ENCODE results near the gene MAGI2. TPM values are rescaled to one million over a fixed set of nuclear protein-coding genes. Genes with fewer than 3 reads are reported as not detected.

The MAGI2 gene
- total and polyA plus RNA-seq, 2 experiments from 2014 or later, result 3.5 to 4.1 TPM

DNA sequence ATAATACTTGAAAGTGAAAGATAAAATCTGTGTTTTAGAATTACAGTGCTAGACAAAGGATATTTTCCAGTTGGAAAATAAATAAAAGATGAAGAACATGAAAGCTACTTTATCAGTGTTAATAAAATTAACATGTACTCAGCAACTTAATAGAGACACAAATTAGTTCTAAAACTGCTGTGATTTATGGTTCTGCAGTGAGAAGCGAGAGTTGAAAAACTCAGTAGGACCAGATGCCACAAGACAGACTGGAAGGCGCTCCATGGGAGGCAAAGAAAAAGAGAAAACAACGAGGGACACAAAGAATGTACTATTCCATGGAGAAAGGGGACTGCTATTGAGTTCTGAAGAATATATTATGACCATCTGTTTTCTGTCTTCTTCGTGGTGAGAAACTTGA lies 1064.4 kb downstream of the MAGI2 start:
- in situ Hi-C loops (cut with MboI), result no loop called here
- Histone ChIP-seq H3K4me3 (no peak overlapping the region), H3K4me1 (ENCODE audit: insufficient read depth) (no peaks in the 10 kb centered on the region), H3F3A (ENCODE audit: insufficient read depth) (no peaks in the 10 kb centered on the region), H3K9me3 (ENCODE audit: low read depth) (no peaks in the 10 kb centered on the region), H2AFZ (no peak overlapping the region), H3K27ac (no peak overlapping the region), H3K36me3 (ENCODE audit: low read depth) (no peaks in the 10 kb centered on the region), H4K20me1 (ENCODE audit: insufficient read depth) (no peaks in the 10 kb centered on the region), H3K4me2 (ENCODE audit: unreplicated experiment) (no peak overlapping the region), H3K9me2 (ENCODE audit: insufficient read depth) (no peaks in the 10 kb centered on the region), H3K79me2 (ENCODE audit: insufficient read depth) (no peaks in the 10 kb centered on the region), H3K27me3 (replicated peaks; ENCODE audit: insufficient read depth) (no peaks in the 10 kb centered on the region), H3K9ac (no peak overlapping the region)
- no peak for DNase-seq
- no peak for TF ChIP-seq EZH2phosphoT487 (IDR thresholded peaks at IDR 0.05; ENCODE audit: insufficient read depth, low read depth)
- TF ChIP-seq EZH2 (IDR thresholded peaks at IDR 0.05; ENCODE audit: insufficient read depth, poor library complexity, severe bottlenecking), result no peak
- WGBS, 2 experiments (ENCODE audit: low coverage in 1 of 2, low lambda C conversion rate in 2 of 2, missing lambda C conversion rate in 2 of 2), result 72% methylated on average over 4 of the region's 4 CpGs

DNA sequence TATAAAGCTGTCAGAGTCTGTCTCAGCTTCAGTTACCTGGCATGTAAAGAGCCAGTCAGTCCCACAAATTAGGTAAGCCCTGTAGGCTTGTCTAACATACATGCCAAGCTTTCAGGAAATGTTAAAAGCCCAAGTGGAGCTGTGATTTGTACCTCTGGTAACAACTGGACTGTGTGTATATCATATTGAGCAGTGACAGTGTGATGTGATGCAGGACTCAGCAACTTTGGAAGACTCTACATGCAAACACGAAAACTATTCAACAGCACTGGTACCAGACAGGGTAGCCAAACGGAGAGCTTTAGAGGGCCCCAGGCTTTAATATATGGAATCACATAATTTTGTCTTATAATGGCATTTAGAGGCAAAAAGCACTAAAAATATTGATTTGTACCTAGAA lies 1066.9 kb downstream of the MAGI2 start:
- Histone ChIP-seq H2AFZ (no peak overlapping the region), H3K79me2 (ENCODE audit: insufficient read depth) (no peaks in the 10 kb centered on the region), H3K9me3 (ENCODE audit: low read depth) (no peaks in the 10 kb centered on the region), H3K4me2 (ENCODE audit: unreplicated experiment) (no peak overlapping the region), H4K20me1 (ENCODE audit: insufficient read depth) (no peaks in the 10 kb centered on the region), H3K9ac (no peak overlapping the region), H3K27me3 (replicated peaks; ENCODE audit: insufficient read depth) (no peaks in the 10 kb centered on the region), H3K9me2 (ENCODE audit: insufficient read depth) (peaks cover 6% of the 10 kb centered on the region; the same call in 1 of the 2 replicates), H3K4me3 (no peak overlapping the region), H3K36me3 (ENCODE audit: low read depth) (no peaks in the 10 kb centered on the region), H3K27ac (no peak overlapping the region), H3K4me1 (ENCODE audit: insufficient read depth) (0 out of 2 replicates have a peak, but pooled peaks cover 7% of the 10 kb centered on the region), H3F3A (ENCODE audit: insufficient read depth) (0 out of 2 replicates have a peak, but pooled peaks cover 9% of the 10 kb centered on the region)
- 41 to 51% methylated on average over 2 of the region's 2 CpGs for WGBS, 2 experiments (ENCODE audit: low coverage in 1 of 2, low lambda C conversion rate in 2 of 2, missing lambda C conversion rate in 2 of 2)
- DNase-seq, result no peak
- in situ Hi-C loops (cut with MboI), result no loop called here
- TF ChIP-seq EZH2 (IDR thresholded peaks at IDR 0.05; ENCODE audit: insufficient read depth, poor library complexity, severe bottlenecking) (no peak), EZH2phosphoT487 (IDR thresholded peaks at IDR 0.05; ENCODE audit: insufficient read depth, low read depth) (no peak)

DNA sequence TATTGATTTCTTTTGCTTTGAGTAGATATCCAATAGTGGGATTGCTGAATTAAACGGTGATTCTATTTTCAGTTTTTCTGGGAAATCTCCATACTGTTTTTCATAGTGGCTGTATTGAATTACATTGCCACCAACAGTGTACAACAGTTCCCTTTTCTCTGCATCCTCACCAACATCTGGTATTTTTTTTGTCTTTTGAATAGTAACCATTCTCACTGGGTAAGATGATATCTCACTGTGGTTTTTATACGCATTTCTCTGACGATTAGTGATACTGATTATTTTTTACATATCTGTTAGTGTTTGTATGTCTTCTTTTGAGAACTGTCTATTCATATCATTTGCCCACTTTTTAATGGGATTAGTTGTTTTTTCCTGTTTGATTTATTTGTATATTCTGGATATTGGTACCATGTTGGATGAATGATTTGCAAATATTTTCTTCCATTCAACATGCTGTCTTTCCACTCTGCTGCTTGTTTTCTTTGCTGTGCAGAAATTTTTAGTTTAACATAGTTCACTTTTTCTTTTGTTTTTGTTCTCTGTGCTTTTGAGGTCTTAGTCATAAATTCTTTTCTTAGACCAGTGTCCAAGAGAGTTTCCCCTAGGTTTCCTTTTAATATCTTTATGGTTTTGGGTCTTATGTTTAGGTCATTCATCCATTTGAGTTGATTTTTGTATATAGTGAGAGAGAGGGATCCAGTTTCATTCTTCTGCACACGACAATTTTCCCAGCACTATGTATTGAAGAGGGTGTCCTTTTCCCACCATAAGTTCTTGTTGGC lies 1070.2 kb downstream of the MAGI2 start:
- H3K4me3 ChIP-seq, result no peak overlapping the region
- H3K4me1 ChIP-seq (ENCODE audit: insufficient read depth), result peaks cover 23% of the 10 kb centered on the region
- no peak overlapping the region for H3K9ac ChIP-seq
- no peaks in the 10 kb centered on the region for H3K27me3 ChIP-seq (replicated peaks; ENCODE audit: insufficient read depth)
- H3K36me3 ChIP-seq (ENCODE audit: low read depth), result no peaks in the 10 kb centered on the region
- peaks cover 6% of the 10 kb centered on the region; the same call in 1 of the 2 replicates for H3K9me2 ChIP-seq (ENCODE audit: insufficient read depth)
- no peak for TF ChIP-seq EZH2 (IDR thresholded peaks at IDR 0.05; ENCODE audit: insufficient read depth, poor library complexity, severe bottlenecking)
- no peak for TF ChIP-seq EZH2phosphoT487 (IDR thresholded peaks at IDR 0.05; ENCODE audit: insufficient read depth, low read depth)
- H3K4me2 ChIP-seq (ENCODE audit: unreplicated experiment), result no peak overlapping the region
- H3K27ac ChIP-seq, result no peak overlapping the region
- H3K79me2 ChIP-seq (ENCODE audit: insufficient read depth), result no peaks in the 10 kb centered on the region
- H3K9me3 ChIP-seq (ENCODE audit: low read depth), result no peaks in the 10 kb centered on the region
- DNase-seq, result no peak
- 88% methylated on average over 4 of the region's 4 CpGs for WGBS, 2 experiments (ENCODE audit: low coverage in 1 of 2, low lambda C conversion rate in 2 of 2, missing lambda C conversion rate in 2 of 2)
- no peak overlapping the region for H2AFZ ChIP-seq
- H4K20me1 ChIP-seq (ENCODE audit: insufficient read depth), result no peaks in the 10 kb centered on the region
- 0 out of 2 replicates have a peak, but pooled peaks cover 9% of the 10 kb centered on the region for H3F3A ChIP-seq (ENCODE audit: insufficient read depth)
- in situ Hi-C loops (cut with MboI), result no loop called here

DNA sequence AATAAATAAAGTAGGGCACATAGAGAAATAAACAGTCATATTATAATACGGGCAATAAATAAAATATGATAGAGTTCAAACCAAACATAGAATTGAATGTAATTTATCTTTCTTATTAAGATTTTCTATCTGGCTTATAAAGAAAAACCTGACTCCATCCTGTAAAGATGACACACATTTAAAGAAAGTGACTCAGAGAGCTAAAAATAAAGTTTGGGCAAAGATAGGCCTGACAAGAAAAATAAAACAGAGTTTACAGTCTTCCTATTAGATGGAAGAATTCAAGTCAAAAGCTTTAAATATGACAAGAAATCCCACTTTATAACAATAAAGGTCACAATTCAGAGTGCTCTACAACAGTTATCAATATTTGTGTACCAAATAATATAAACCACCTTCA lies 1074.3 kb downstream of the MAGI2 start:
- Histone ChIP-seq H3K9ac (peak overlapping the region; percentile 21; the same call in 1 of the 2 replicates), H3F3A (ENCODE audit: insufficient read depth) (0 out of 2 replicates have a peak, but pooled peaks cover 9% of the 10 kb centered on the region), H3K79me2 (ENCODE audit: insufficient read depth) (no peaks in the 10 kb centered on the region), H3K4me2 (ENCODE audit: unreplicated experiment) (peak overlapping the region; percentile 18), H3K36me3 (ENCODE audit: low read depth) (no peaks in the 10 kb centered on the region), H3K4me3 (no peak overlapping the region), H2AFZ (peak overlapping the region; percentile 81), H3K27me3 (replicated peaks; ENCODE audit: insufficient read depth) (no peaks in the 10 kb centered on the region), H3K9me3 (ENCODE audit: low read depth) (no peaks in the 10 kb centered on the region), H4K20me1 (ENCODE audit: insufficient read depth) (no peaks in the 10 kb centered on the region), H3K4me1 (ENCODE audit: insufficient read depth) (peaks cover 23% of the 10 kb centered on the region), H3K9me2 (ENCODE audit: insufficient read depth) (peaks cover 6% of the 10 kb centered on the region; the same call in 1 of the 2 replicates), H3K27ac (peak overlapping the region; percentile 43)
- DNase-seq, result peak; percentile 71
- TF ChIP-seq EZH2phosphoT487 (IDR thresholded peaks at IDR 0.05; ENCODE audit: insufficient read depth, low read depth) (no peak), EZH2 (IDR thresholded peaks at IDR 0.05; ENCODE audit: insufficient read depth, poor library complexity, severe bottlenecking) (no peak)
- in situ Hi-C loops (cut with MboI), result no loop called here
- 87 to 93% methylated on average over 1 of the region's 1 CpG for WGBS, 2 experiments (ENCODE audit: low coverage in 1 of 2, low lambda C conversion rate in 2 of 2, missing lambda C conversion rate in 2 of 2)
